ENCODE results near the gene BEND5. TPM values are rescaled to one million over a fixed set of nuclear protein-coding genes. Genes with fewer than 3 reads are reported as not detected.

BEND5 gene
- total RNA-seq, 1 donor from 2014 or later: 1.4 TPM

DNA sequence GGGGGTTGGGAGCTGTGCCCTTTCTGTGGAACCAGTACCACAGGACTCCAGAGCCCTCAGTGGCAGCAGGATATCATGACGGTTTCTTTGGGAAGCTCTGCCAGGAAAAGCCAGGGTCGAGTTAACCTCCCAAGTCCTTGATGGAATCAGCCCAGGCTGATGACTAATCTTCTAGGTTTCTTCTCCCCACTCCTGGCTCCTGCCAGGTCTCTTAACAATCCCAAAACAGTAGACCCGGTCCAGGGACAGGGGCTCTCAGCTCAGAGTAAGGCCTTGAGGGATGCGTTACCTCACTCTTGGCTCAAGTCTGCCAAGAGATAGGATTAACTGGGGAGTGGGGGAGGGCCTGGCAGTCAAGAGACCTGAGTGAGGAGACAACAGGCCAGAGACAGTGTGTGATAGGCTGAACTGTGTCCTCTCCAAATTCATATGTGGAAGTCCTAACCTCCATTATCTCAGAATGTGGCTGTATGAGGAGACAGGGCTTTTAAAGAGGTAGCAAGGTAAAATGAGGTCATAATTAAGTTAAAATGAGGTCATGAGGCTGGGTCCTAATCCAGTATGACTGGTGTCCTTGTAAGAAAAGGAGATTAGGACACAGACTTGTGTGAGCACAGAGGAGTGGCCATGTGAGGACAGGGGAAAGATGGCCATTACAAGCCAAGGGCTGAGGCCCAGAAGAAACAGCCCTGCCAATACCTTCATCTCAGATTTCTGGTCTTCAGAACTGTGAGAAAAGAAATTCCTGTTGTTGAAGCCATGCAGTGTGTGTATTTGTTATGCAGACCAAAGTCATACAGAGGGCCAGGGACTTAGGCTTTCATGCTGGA lies 95.0 kb downstream of the BEND5 start:
- DNase-seq (ENCODE audit: low read depth in 2 of 2): no peak

DNA sequence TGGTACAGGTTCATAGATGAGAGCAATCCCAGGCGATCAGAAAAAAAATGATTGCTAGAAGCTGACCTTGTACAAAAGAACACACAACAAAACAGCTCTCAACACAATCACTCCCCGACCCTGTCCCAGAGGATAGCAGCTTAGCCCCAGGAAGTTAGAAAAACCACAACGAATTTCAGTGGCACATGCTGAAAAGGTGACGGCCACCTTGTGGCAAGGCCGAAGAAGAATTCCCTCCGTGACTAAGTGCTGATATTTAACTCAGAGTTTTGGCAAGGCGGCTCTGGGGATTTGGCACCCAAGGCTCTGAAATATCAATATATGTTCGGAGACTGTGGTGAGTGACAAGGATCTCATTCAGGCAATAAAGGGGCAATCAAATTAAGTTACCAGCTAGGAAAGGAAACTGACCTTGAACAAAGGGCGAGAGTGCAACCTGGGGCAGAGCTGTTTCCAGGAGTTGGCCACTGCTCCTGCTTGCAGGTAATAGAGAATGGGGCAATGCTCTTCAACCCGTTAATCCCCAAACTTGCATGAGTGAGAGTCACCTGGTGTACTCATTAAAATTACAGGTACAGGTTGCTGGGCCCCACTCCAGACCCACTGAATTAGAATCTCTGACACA lies 96.2 kb downstream of the BEND5 start:
- DNase-seq (ENCODE audit: low read depth in 2 of 2): no peak

DNA sequence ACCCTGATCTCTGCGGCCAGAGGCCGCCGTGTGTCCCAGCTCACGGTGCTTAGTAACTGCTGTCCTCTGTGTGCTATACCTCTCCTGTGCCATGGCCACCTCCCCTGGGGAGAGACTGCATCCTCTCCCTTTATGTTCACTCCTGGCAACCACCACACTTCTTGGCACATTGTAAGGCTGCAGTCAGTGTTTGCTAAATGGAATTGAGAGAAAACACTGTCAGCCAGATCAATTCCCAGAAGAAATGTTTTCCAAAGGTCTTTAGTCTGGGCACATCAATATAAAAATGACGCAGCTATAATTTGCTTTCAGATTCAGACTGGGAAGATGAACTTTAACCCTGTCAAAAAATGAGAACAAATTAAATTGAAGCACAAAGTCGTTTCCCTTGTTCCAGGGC lies 96.8 kb downstream of the BEND5 start:
- no peak for DNase-seq (ENCODE audit: low read depth in 2 of 2)

DNA sequence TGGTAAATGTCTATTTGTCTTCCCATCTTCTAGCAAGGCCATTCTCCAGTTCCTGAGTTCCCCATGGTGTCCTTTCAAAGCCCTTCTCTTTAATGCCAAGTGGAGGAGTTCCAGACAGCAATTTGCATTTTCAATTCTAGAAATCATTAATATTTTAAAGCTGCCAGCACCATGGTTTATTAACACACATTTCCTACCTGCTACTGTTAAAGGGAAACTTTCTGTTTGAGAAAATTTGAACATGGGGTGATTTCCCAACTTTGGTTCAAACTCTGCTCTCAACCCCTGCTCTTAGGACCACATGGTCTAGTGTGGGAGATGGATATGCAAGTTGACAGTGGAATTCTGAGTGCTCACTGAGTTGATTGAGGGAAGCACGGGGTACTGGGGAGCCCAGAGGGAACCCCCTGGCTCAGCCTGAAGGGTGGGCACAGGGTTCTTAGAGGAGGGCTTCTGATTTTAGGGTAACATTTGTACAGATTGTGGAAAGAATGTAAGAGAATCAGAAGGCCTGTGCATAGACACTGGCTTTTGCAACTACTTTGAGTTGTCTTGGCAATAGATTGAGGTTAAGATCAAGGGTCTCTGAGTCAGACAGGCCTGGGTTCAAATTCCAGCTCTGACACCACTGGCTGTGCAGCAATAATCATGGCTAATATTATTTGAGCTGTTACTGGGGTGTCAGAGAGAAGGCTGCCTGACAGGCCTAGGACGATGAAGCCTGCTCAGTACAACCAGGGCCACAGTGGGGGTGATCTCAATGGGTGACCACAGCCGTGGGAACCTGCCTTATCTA lies 97.8 kb downstream of the BEND5 start:
- no peak for DNase-seq (ENCODE audit: low read depth in 2 of 2)

Data from lung microvascular endothelial cell (primary cell).